HG03097 (cell line): ENCODE results near the gene ZNF143.
A peak's percentile ranks its signal among the peaks of the same experiment; 100 is the strongest.
"Not testable (repeated sequence)": the region's sequence is repeated elsewhere in the genome, so short reads cannot be mapped to it uniquely, and the experiment has no call there.

ENCODE experiments used
- ATAC-seq: cut with Tn5 transposase; IDR thresholded peaks from one replicate; pipeline ENCODE4 v1.9.1; 2021; ENCODE audit not compliant: unreplicated experiment, low FRiP score

ZNF143 gene

GRCh38 chr11:9460322-9461062, at the start of gene ZNF143:
Gene ZNF143 (plus strand): TSS chr11:9461012. CDS start chr11:9471309, 10,297 bp downstream.
- peak; percentile 84 for ATAC-seq

GRCh38 chr11:9428706-9429105, 32.1 kb upstream of the ZNF143 start:
- ATAC-seq, result no peak

GRCh38 chr11:9438611-9439010, 22.2 kb upstream of the ZNF143 start:
- ATAC-seq, result no peak

DNA sequence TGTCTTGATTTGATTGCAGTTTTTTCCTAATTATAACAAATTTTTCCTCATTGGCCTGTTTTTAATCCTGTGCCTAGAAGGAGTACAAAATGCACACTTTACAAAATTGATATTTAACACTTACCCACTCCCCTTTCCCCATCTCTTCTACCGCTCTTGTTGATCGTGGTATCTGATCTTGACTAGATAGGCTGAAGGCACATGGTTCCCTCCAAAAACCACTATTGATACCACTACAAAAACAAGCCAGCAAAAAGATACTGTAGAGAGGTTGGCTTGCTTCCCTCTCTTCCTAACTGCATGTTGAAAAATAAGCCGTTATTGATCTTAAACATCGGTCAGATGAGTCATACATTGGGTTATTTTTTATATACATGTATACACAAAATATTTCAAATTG, 14.6 kb upstream of the ZNF143 start:
- no peak for ATAC-seq

- no peak for ATAC-seq
Observed at GRCh38 chr11:9448576-9449352, 12.0 kb upstream of the ZNF143 start.

GRCh38 chr11:9452023-9452422, 8.8 kb upstream of the ZNF143 start:
- ATAC-seq, result not testable (repeated sequence)

- no peak for ATAC-seq
Observed at GRCh38 chr11:9455722-9456121, 5.1 kb upstream of the ZNF143 start.

DNA sequence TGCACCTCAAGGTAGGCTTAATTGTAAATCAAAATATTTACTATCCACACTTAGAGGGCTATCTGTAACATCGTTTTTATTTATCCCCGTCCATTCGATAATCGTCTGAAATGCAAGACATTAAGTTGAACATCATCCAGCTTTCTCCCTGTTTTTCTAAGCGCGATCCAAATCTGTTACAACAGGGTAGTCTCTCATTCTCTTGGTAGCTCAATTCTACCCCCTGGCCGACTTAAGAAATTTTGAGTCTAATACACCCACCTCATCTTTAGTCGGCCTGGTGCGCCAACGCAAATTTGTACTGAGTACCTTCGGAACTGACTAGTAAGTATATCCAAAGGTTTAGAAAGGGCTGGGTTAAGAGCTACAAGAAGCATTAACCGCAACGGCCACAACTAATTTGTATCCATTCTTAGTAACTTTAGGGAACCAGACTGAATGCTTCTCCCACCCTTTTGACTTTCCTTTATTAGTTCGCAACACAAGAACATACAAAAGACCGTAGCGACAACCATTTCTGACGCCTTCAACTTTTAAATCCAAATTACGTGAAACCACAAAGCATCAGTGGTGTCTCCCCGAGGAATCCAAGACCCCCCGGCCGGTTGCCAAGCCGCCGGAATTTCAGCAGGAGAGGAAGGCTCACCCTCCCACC, 1.0 kb upstream of the ZNF143 start:
- ATAC-seq, result no peak

GRCh38 chr11:9461063-9461759, 399 bp downstream of the ZNF143 start:
- ATAC-seq, result peak; percentile 50

DNA sequence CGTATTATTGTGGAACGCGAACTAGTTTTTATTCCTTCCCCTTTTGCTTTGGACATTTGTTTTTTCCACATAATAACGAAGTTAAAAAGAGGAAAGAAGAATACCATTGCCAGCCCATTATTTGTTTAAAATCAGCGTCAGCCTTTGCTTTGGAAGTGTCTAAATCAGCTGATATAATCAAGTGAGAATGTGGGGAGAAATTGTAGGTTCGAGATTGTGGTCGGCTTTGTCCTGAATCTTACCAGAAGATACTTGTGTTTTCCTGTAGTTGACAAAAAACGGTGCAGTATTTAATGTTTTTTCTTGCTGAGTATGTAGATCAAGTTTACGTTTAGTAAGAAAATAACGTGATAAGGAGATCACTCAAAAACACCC, 935 bp downstream of the ZNF143 start:
- ATAC-seq, result no peak

- no peak for ATAC-seq
Observed at GRCh38 chr11:9462172-9462799, 1.5 kb downstream of the ZNF143 start.

- no peak for ATAC-seq
Observed at GRCh38 chr11:9462806-9463537, 2.2 kb downstream of the ZNF143 start.

DNA sequence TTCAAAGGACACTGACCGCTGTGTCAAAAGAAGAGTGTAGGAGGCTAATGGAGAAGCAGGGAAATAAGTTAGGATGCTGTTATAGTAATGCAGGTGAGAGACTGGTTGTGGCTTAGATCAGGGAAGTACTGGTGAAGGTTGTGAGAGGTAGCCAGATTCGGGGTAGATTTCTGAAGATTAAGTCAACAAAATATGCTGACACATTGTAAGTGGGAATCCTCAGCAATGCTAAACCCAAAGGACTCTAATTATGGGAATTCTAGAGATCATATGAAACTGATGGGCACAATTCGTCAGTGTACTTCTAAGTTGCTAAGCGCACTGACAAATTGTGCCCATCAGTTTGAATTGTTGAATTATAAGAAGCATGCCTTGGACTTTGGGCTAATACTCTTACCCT, 10.0 kb downstream of the ZNF143 start:
- no peak for ATAC-seq

- no peak for ATAC-seq
Observed at GRCh38 chr11:9473408-9473807, 12.6 kb downstream of the ZNF143 start.

- no peak for ATAC-seq
Observed at GRCh38 chr11:9479899-9480298, 19.1 kb downstream of the ZNF143 start.

DNA sequence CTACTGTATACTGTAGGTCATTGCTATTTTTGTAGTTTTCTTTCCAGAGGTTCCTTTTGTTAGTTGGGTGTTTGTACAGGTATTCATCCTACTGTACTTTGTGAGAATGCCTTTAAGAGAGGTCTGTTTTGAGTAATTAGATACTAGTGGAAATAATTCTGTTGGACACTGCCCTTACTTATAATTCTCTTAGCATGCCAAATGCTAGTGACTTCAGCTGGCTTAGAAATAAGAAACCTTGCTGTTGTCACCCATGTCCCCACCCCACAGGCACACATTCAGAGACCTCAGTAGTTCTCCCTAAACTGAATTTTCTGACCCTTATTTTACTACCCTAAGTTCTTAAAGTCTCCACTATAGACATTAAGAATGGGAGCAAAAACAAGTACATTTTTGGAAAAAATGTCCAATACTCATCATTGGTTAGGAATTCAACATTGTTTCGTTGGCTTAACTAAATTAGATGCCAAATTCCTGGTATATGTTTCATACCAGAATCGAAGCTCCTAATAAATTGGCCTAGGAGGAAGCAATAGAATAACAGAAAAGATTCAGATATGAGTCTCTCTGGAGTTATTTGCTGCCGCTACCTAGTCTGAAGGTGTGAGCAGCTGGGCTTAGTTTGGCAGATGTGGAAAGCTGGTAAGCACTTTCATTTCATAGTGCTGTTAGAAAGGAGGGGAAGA, 28.4 kb downstream of the ZNF143 start:
- ATAC-seq, result no peak

- no peak for ATAC-seq
Observed at GRCh38 chr11:9490376-9490775, 29.6 kb downstream of the ZNF143 start.

DNA sequence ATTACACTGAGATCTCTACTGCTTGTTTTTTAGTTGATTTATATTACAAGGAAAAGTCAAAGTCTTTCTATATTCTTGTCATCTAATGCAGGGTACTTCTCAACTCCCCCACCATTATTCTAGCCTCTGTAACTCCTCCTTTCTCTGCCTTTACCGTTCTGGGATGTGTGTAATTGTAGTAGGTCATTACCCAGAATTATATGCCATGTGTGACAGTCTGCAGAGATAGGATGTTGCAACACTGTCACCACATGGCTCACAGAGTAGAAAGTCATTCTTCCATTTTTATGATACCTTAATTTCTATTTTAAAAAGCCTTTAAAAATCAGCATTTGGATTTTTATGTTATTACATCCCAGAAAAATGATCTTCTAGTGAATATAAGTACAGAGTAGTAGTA, 32.7 kb downstream of the ZNF143 start:
- no peak for ATAC-seq

- ATAC-seq, result no peak
Observed at GRCh38 chr11:9494316-9494715, 33.5 kb downstream of the ZNF143 start.
